Progenitor cell of endocrine pancreas (in vitro differentiated cells): ENCODE measurements around the gene GRPR. TPM values are rescaled to one million over a fixed set of nuclear protein-coding genes. Genes with fewer than 3 reads are reported as not detected.

Experiments used
- DNase-seq: peaks from one replicate; pipeline ENCODE4 v3.0.0; 2021; ENCODE audit warnings: low spot score; ENCODE audit not compliant: unreplicated experiment
- H3K27ac Mint-ChIP-seq: 2 replicates; pipeline ENCODE4 v1.8.0; 2021; ENCODE audit warnings: mild to moderate bottlenecking, moderate library complexity, mixed read lengths
- H3K27me3 Mint-ChIP-seq: 2 replicates; pipeline ENCODE4 v1.8.0; 2021; ENCODE audit warnings: mixed read lengths
- H3K36me3 Mint-ChIP-seq: 2 replicates; pipeline ENCODE4 v1.8.0; 2022; ENCODE audit warnings: mixed read lengths; ENCODE audit not compliant: insufficient read depth
- H3K4me1 Mint-ChIP-seq: 2 replicates; pipeline ENCODE4 v1.8.0; 2021; ENCODE audit warnings: low read depth, mixed read lengths
- H3K4me3 Mint-ChIP-seq: 2 replicates; pipeline ENCODE4 v1.8.0; 2021; ENCODE audit warnings: low read depth, mild to moderate bottlenecking, moderate library complexity, mixed read lengths
- H3K9me3 Mint-ChIP-seq: 2 replicates; pipeline ENCODE4 v1.8.0; 2021; ENCODE audit warnings: low read depth, mixed read lengths
- total RNA-seq: library from RNA; stranded (reverse); gene quantifications from 2 replicates; pipeline ENCODE4 v1.2.1, GENCODE V29; 2021
- TF ChIP-seq, protein P1 (sequence below): fragments of 200-600 bp; sonication (generic); IDR thresholded peaks from one replicate; pipeline ENCODE4 v1.5.0; 2021; ENCODE audit warnings: antibody characterized with exemption, mild to moderate bottlenecking; ENCODE audit not compliant: unreplicated experiment

The GRPR gene
- total RNA-seq, 1 donor from 2014 or later: 1.8 TPM

DNA sequence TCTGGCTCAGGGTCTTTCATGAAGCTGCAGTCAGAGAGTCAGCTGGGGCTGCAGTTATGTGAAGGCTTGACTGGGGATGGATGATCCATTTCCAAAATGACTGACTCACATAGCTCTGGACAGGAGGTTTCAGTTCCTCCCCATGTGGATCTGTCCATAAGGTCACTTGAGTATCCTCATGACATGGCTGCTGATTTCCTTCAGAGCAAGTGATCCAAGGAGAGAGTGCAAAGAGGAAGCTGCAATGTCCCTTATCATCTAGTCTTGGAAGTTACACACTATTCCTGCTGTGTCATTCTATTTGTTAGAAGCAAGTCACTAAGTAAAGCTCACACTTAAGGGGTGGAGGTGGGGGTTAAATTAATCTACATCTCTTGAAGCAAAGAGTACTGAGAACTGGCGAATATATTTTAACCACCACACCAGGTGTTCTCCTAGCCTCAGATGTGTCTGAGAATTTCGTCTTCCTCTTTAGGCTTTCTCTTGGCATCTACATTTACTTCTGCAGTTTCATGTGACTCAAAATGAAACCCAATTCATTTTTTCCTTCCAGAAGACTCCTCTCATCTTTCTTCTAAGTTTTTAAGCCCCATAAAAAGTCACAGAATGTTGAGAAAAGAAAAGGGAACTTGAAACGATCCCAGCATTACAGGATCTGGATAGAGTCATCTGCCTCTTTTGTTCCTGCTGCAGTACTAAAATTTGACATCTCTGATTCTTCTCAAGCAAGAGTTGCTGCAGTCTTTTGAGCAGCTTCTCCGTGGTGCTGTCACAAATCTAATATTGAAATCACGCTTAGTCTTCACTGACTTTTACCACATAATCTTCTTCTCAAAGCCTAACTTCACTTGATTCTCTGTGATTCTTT lies 3.8 kb upstream of the GRPR start:
- H3K27ac Mint-ChIP-seq: no peak overlapping the region
- no peak for DNase-seq
- TF ChIP-seq, protein P1, sequence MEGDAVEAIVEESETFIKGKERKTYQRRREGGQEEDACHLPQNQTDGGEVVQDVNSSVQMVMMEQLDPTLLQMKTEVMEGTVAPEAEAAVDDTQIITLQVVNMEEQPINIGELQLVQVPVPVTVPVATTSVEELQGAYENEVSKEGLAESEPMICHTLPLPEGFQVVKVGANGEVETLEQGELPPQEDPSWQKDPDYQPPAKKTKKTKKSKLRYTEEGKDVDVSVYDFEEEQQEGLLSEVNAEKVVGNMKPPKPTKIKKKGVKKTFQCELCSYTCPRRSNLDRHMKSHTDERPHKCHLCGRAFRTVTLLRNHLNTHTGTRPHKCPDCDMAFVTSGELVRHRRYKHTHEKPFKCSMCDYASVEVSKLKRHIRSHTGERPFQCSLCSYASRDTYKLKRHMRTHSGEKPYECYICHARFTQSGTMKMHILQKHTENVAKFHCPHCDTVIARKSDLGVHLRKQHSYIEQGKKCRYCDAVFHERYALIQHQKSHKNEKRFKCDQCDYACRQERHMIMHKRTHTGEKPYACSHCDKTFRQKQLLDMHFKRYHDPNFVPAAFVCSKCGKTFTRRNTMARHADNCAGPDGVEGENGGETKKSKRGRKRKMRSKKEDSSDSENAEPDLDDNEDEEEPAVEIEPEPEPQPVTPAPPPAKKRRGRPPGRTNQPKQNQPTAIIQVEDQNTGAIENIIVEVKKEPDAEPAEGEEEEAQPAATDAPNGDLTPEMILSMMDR: no peak
- H3K9me3 Mint-ChIP-seq: peaks cover 15% of the 10 kb centered on the region
- H3K27me3 Mint-ChIP-seq: peaks cover 23% of the 10 kb centered on the region
- peaks cover 2% of the 10 kb centered on the region for H3K36me3 Mint-ChIP-seq
- H3K4me3 Mint-ChIP-seq: no peak overlapping the region
- peaks cover 16% of the 10 kb centered on the region for H3K4me1 Mint-ChIP-seq

DNA sequence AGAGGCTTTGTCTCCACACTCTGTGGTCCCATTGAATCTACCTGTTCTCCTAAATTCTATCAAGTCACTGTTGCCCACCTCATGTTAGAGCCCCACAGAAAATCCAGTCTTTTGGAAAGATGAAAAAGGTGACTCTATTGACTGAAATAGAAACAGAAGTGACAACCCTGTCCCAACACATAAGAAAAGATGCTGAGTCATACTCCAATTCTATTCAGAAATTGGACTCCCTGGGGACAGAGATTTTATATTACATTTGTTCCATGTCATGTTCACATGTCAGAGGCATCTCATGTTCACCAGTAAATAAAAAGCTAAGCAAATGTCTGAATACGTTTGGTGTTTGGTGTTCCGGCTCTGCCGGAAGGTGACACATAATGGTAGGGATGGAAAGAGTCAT lies 2.9 kb upstream of the GRPR start:
- H3K27me3 Mint-ChIP-seq: peaks cover 28% of the 10 kb centered on the region
- H3K27ac Mint-ChIP-seq: peak overlapping the region; percentile 33

DNA sequence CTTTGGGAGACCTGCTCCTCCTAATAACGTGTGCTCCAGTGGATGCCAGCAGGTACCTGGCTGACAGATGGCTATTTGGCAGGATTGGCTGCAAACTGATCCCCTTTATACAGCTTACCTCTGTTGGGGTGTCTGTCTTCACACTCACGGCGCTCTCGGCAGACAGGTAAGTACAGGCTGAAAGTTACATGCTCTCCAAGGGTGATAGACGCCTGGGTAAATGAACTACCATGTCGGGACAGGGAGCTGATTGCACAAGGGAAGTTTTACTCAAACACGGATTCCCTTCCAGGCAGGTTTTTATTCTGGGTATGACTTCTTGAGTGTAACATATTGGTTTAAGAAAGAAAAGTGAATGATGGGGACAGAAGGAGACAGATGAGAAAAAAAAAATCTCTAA lies 836 bp downstream of the GRPR start:
- Mint-ChIP-seq H3K27ac (no peak overlapping the region), H3K36me3 (peaks cover 2% of the 10 kb centered on the region), H3K4me1 (peaks cover 23% of the 10 kb centered on the region), H3K27me3 (peaks cover 47% of the 10 kb centered on the region), H3K4me3 (peak overlapping the region; percentile 1), H3K9me3 (peaks cover 8% of the 10 kb centered on the region)
- TF ChIP-seq, protein P1: no peak
- DNase-seq: no peak

More for the DNA sequence above, 2.9 kb upstream of the GRPR start:
- Mint-ChIP-seq H3K4me3 (no peak overlapping the region), H3K9me3 (peaks cover 15% of the 10 kb centered on the region), H3K36me3 (peaks cover 2% of the 10 kb centered on the region), H3K4me1 (peaks cover 17% of the 10 kb centered on the region)
- TF ChIP-seq, protein P1: no peak
- DNase-seq: no peak

DNA sequence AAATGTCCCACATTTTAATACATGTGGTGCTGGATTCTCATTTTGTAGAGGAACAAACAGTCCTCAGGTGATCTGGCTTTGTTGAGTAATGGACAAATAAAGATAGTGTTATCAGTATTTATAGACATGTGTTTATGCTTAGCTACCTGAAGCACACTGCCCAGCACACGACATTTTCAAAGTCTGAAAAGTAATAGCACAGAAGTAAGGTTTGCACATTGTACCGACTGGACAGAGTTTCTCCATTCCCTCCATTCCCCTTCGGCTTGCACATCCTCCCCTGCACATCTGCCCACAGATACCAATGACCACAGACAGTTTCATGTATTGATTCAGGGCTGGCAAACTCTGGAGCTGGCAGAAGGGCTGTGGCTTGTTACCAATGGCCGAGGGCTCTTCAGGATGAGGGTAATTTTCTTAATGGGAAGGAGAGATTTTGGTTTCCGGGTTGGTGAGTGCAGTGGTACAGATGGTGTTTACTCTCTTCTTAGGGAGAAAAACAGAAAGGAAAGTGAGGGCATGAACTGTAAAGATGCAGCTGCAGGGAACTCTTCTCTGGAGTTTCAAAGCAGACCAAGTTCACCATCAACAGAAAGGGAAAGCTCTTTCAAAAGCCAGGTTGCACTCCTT lies 2.3 kb downstream of the GRPR start:
- Mint-ChIP-seq H3K9me3 (no peaks in the 10 kb centered on the region), H3K27ac (no peak overlapping the region), H3K4me1 (peaks cover 21% of the 10 kb centered on the region), H3K27me3 (peaks cover 42% of the 10 kb centered on the region), H3K4me3 (peak overlapping the region; percentile 20), H3K36me3 (no peaks in the 10 kb centered on the region)
- DNase-seq: no peak
- TF ChIP-seq, protein P1: no peak

DNA sequence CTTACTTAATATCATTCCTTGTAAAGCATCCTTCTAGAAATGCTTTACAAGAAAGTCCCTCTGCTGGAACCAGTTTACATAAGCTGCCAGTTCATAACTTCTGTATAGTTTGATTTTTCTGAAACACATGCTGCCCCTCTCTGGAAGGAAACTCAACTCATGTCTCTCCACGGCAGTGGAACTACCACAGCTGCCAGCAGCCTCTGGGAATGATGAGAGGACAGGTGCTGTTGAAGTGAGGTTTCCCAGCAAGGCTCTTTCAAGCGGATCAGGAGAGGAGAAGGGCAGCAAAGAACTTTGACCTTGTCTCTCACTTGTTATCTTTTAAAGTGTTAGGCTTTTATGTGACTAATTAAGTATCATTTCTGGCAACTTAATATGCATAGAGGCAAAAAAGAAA lies 7.3 kb downstream of the GRPR start:
- peaks cover 21% of the 10 kb centered on the region for H3K27me3 Mint-ChIP-seq
- H3K4me1 Mint-ChIP-seq: peaks cover 5% of the 10 kb centered on the region
- no peak for DNase-seq
- TF ChIP-seq, protein P1: no peak
- H3K4me3 Mint-ChIP-seq: no peak overlapping the region
- no peak overlapping the region for H3K27ac Mint-ChIP-seq
- no peaks in the 10 kb centered on the region for H3K9me3 Mint-ChIP-seq
- no peaks in the 10 kb centered on the region for H3K36me3 Mint-ChIP-seq
